ENCODE measurements around the gene PIP5K1A. TPM values are rescaled to one million over a fixed set of nuclear protein-coding genes. Genes with fewer than 3 reads are reported as not detected.

Gene PIP5K1A
- total and polyA plus RNA-seq, 9 of the 15 experiments (the other 6 are each of a cell fraction or from before 2014, with no cell fraction given): 1.9 to 42.4 (median 18.8) TPM

GRCh38 chr1:151157067-151157531 is 41.3 kb upstream of the PIP5K1A start (continued):
- TF ChIP-seq GABPA (tag; conservative IDR thresholded peaks at IDR 0.05; ENCODE audit: low read depth) (peak; percentile 37; the same call in 1 of the 2 replicates), ETV1 (tag; conservative IDR thresholded peaks at IDR 0.05; ENCODE audit: low read depth) (peak; percentile 59), CBX3 (IDR thresholded peaks at IDR 0.05; ENCODE audit: borderline replicate concordance in 1 of 2, low read length in 2 of 2) (no peak)

- Histone ChIP-seq H3K9me3 (replicated peaks; ENCODE audit: control insufficient read depth, insufficient read depth, low read depth, low read length) (no peaks in the 10 kb centered on the region; the same call in 1 of the 2 replicates), H3K9me1 (ENCODE audit: control insufficient read depth, insufficient read depth, low read length) (no peaks in the 10 kb centered on the region), H3K79me2 (ENCODE audit: control insufficient read depth, insufficient read depth, low read length) (no peaks in the 10 kb centered on the region), H2AFZ (ENCODE audit: low read depth, low read length) (no peak overlapping the region), H3K36me3 (ENCODE audit: control insufficient read depth, insufficient read depth, low read length) (peaks cover 27% of the 10 kb centered on the region; the same call in 2 of the 3 replicates), H3K27ac (ENCODE audit: extremely low read depth, low read depth, low read length) (no peak overlapping the region), H3K27me3 (ENCODE audit: control insufficient read depth in 2 of 2, insufficient read depth in 2 of 2, low read length in 2 of 2) (no peaks in the 10 kb centered on the region), H4K20me1 (replicated peaks; ENCODE audit: control insufficient read depth, insufficient read depth, low read length) (no peaks in the 10 kb centered on the region; the same call in 1 of the 2 replicates), H3K4me2 (ENCODE audit: insufficient read depth, low read length) (no peak overlapping the region), H3K9ac (ENCODE audit: insufficient read depth in 1 of 2, low read depth in 2 of 2, low read length in 2 of 2) (0 out of 4 replicates have a peak overlapping the region, but pooled peaks of 1 of the 2 experiments have one; percentile 38), H3K4me1 (replicated peaks in 1 of 2; ENCODE audit: control insufficient read depth in 2 of 2, insufficient read depth in 2 of 2, low read length in 2 of 2) (peaks cover 8 to 14% of the 10 kb centered on the region in 2 experiments; a peak in 4 of 5 replicates), H3K4me3 (no peak overlapping the region)
- no peak for DNase-seq (ENCODE audit: extremely low read depth in 1 of 4, low spot score in 3 of 4)
- no peak for ATAC-seq
- CTCF ChIA-PET (ENCODE audit: low intra/inter-chr PET ratio): interaction anchor here (0.6 kb wide), 1 partner anchor 63 kb away, joined by 3 read pairs; no protein-coding TSS in a partner anchor
- no peak for TF ChIP-seq TRIM24 (IDR thresholded peaks at IDR 0.05)
- TF ChIP-seq FOXM1 (IDR thresholded peaks at IDR 0.05; ENCODE audit: low read depth): no peak
- TF ChIP-seq FOXM1 (CRISPR knock-in tag; IDR thresholded peaks at IDR 0.05; ENCODE audit: low read depth): no peak
- no peak for TF ChIP-seq ZNF79 (CRISPR knock-in tag; IDR thresholded peaks at IDR 0.05; ENCODE audit: low read depth)
- TF ChIP-seq ZFP36 (IDR thresholded peaks at IDR 0.05; ENCODE audit: low read depth, low read length, partially characterized antibody): no peak
- no peak for TF ChIP-seq KHSRP (IDR thresholded peaks at IDR 0.05)
- no peak for TF ChIP-seq FOXA1 (IDR thresholded peaks at IDR 0.05; ENCODE audit: borderline replicate concordance)
- no peak for TF ChIP-seq ZNF282 (CRISPR knock-in tag; IDR thresholded peaks at IDR 0.05)
- no peak for TF ChIP-seq ATF7 (IDR thresholded peaks at IDR 0.05)
- no peak for TF ChIP-seq LCOR (CRISPR knock-in tag; IDR thresholded peaks at IDR 0.05)
- no peak for TF ChIP-seq SIX5 (IDR thresholded peaks at IDR 0.05; ENCODE audit: borderline replicate concordance in 1 of 2, insufficient read depth in 1 of 2, low read depth in 1 of 2, low read length in 2 of 2)
- TF ChIP-seq MAFG (tag; conservative IDR thresholded peaks at IDR 0.05): no peak
- no peak for TF ChIP-seq KLF10 (CRISPR knock-in tag; IDR thresholded peaks at IDR 0.05)
- TF ChIP-seq ZNF518B (CRISPR knock-in tag; IDR thresholded peaks at IDR 0.05): no peak
- TF ChIP-seq RBBP5 (IDR thresholded peaks at IDR 0.05; ENCODE audit: borderline replicate concordance, insufficient read depth, low read length, poor library complexity, severe bottlenecking): no peak
- in situ Hi-C loops (cut with MboI) (loop anchor here (5.0 kb wide), 2 partner anchors 66 to 141 kb away; no protein-coding TSS in a partner anchor), intact Hi-C loops (cut with micrococcal nuclease) (no loop called here)
- no TSS peak for BruUV-seq (replicated peaks)
- POLR2A ChIA-PET: interaction anchor here (0.5 to 1.7 kb wide), 2 partner anchors 10 to 134 kb away, joined by 4 to 5 read pairs; no protein-coding TSS in a partner anchor
- WGBS (ENCODE audit: insufficient coverage, low coverage, missing lambda C conversion rate): 72% methylated on average over 5 of the region's 5 CpGs
- FAIRE-seq: no peak
Measured at GRCh38 chr1:151158326-151158725, 40.0 kb upstream of the PIP5K1A start.

Data from K562 (cell line).